Liver (tissue), 9 donors: ENCODE results near the gene ADGRD1. TPM values are rescaled to one million over a fixed set of nuclear protein-coding genes. Genes with fewer than 3 reads are reported as not detected.

Experiments
- DNase-seq: peaks from one replicate; pipeline ENCODE4 v3.0.0-alpha.2; 2017; ENCODE audit warnings: low spot score
- H3K27ac ChIP-seq, 2 donors: one replicate each; pipeline ENCODE4 v1.7.0; 2013; ENCODE audit warnings: inconsistent platforms in 2 of 2, low read length in 2 of 2, control low read depth in 1 of 2, low read depth in 1 of 2, mild to moderate bottlenecking in 1 of 2
- H3K27me3 ChIP-seq, 4 donors: one replicate each; pipeline versions ENCODE4 v1.6.1 to v1.7.0; 2013; ENCODE audit warnings: low read length in 3 of 4, inconsistent platforms in 1 of 4, mild to moderate bottlenecking in 1 of 4, moderate library complexity in 1 of 4; ENCODE audit not compliant: control insufficient read depth in 4 of 4, insufficient read depth in 4 of 4
- H3K36me3 ChIP-seq, 4 donors: one replicate each; pipeline versions ENCODE4 v1.6.1 to v1.7.0; 2013; ENCODE audit warnings: low read length in 3 of 4, mild to moderate bottlenecking in 3 of 4, low read depth in 1 of 4, moderate library complexity in 1 of 4; ENCODE audit not compliant: control insufficient read depth in 4 of 4, insufficient read depth in 3 of 4
- H3K4me1 ChIP-seq, 4 donors: one replicate each; pipeline versions ENCODE4 v1.6.1 to v1.7.0; 2013; ENCODE audit warnings: low read length in 3 of 4, mild to moderate bottlenecking in 3 of 4, moderate library complexity in 1 of 4; ENCODE audit not compliant: control insufficient read depth in 4 of 4, insufficient read depth in 4 of 4
- H3K4me3 ChIP-seq, 3 donors: one replicate each; pipeline versions ENCODE4 v1.6.1 to v1.7.0; 2013; ENCODE audit warnings: low read length in 3 of 3, control low read depth in 1 of 3, low read depth in 1 of 3, mild to moderate bottlenecking in 1 of 3
- H3K9ac ChIP-seq, 2 donors: one replicate each; pipeline ENCODE4 v1.7.0; 2013; ENCODE audit warnings: low read length in 2 of 2, mild to moderate bottlenecking in 2 of 2, moderate library complexity in 2 of 2, control low read depth in 1 of 2, low read depth in 1 of 2
- H3K9me3 ChIP-seq, 4 donors: one replicate each; pipeline versions ENCODE4 v1.6.1 to v1.7.0; 2013; ENCODE audit warnings: low read length in 3 of 4; ENCODE audit not compliant: control insufficient read depth in 4 of 4
- EGR1 ChIP-seq, 2 donors: IDR thresholded peaks; 2 replicates each; pipeline ENCODE4 v1.6.1; 2016 to 2018; ENCODE audit warnings: antibody characterized with exemption in 2 of 2, low read depth in 2 of 2
- FOXA1 ChIP-seq: IDR thresholded peaks from 2 replicates; pipeline ENCODE4 v1.6.1; 2016; ENCODE audit warnings: antibody characterized with exemption
- FOXA2 ChIP-seq: IDR thresholded peaks from 2 replicates; pipeline ENCODE4 v1.6.1; 2016; ENCODE audit warnings: antibody characterized with exemption
- GABPA ChIP-seq, 2 donors: IDR thresholded peaks in 1 of 2; conservative IDR thresholded peaks in 1 of 2; 2 replicates each; pipeline ENCODE4 v1.6.1; 2016; ENCODE audit warnings: antibody characterized with exemption in 2 of 2, mild to moderate bottlenecking in 1 of 2, moderate library complexity in 1 of 2
- HNF4A ChIP-seq, 2 donors: conservative IDR thresholded peaks; 2 replicates each; pipeline ENCODE4 v1.6.1; 2016; ENCODE audit warnings: antibody characterized with exemption in 2 of 2, mild to moderate bottlenecking in 2 of 2
- HNF4G ChIP-seq: IDR thresholded peaks from 2 replicates; pipeline ENCODE4 v1.6.1; 2016; ENCODE audit warnings: antibody characterized with exemption
- JUND ChIP-seq, 2 donors: IDR thresholded peaks; 2 replicates each; pipeline ENCODE4 v1.6.1; 2016; ENCODE audit warnings: antibody characterized with exemption in 2 of 2
- NR2F2 ChIP-seq: IDR thresholded peaks from 2 replicates; pipeline ENCODE4 v1.6.1; 2016; ENCODE audit warnings: antibody characterized with exemption
- RAD21 ChIP-seq, 2 donors: IDR thresholded peaks; 2 replicates each; pipeline ENCODE4 v1.6.1; 2016; ENCODE audit warnings: antibody characterized with exemption in 2 of 2, mild to moderate bottlenecking in 2 of 2
- RXRA ChIP-seq, 2 donors: IDR thresholded peaks; 2 replicates each; pipeline ENCODE4 v1.6.1; 2017 to 2018; ENCODE audit warnings: antibody characterized with exemption in 2 of 2, mild to moderate bottlenecking in 1 of 2
- SP1 ChIP-seq: IDR thresholded peaks from 2 replicates; pipeline ENCODE4 v1.6.1; 2018; ENCODE audit warnings: antibody characterized with exemption, mild to moderate bottlenecking
- TAF1 ChIP-seq: conservative IDR thresholded peaks from 2 replicates; pipeline ENCODE4 v1.6.1; 2016; ENCODE audit warnings: antibody characterized with exemption, mild to moderate bottlenecking
- YY1 ChIP-seq: IDR thresholded peaks from 2 replicates; pipeline ENCODE4 v1.6.1; 2016; ENCODE audit warnings: antibody characterized with exemption, mild to moderate bottlenecking
- WGBS: extraction: QIAGEN DNeasy Blood & Tissue Kit; methylation state at CpG from one replicate; pipeline ENCODE4 v1.1.7; 2013; 5-methylcytosine and 5-hydroxymethylcytosine counted together
- polyA plus RNA-seq, 2 donors: library from polyadenylated mRNA; stranded (reverse) in 1 of 2; unstranded in 1 of 2; fragments of 200-250 nt in 1 of 2; fragments of >200 nt in 1 of 2; fragmentation: Nextera tagmentation in 1 of 2; extraction: Ambion mirVana in 1 of 2; gene quantifications; one replicate each; pipeline versions ENCODE4 v1.2.1 to v1.2.3, GENCODE V29; 2013 to 2015
- total RNA-seq, 2 donors: library from RNA; depleted of rRNA; stranded (reverse); fragments of >200 nt; gene quantifications; one replicate each; pipeline ENCODE4 v1.2.3, GENCODE V29; 2014
- TF ChIP-seq, protein P1 (sequence below): IDR thresholded peaks from 2 replicates; pipeline ENCODE4 v1.6.1; 2016; ENCODE audit warnings: antibody characterized with exemption
- TF ChIP-seq, protein P2 (sequence below): fragments of 150-350 bp; IDR thresholded peaks from 2 replicates; pipeline ENCODE4 v1.5.1; 2017; ENCODE audit warnings: improper control_type of control experiment, low read depth, low read length; ENCODE audit not compliant: missing input control
- TF ChIP-seq, protein P3 (sequence below): IDR thresholded peaks from 2 replicates; pipeline ENCODE4 v1.6.1; 2016; ENCODE audit warnings: antibody characterized with exemption, mild to moderate bottlenecking
- TF ChIP-seq, protein P4 (sequence below): IDR thresholded peaks from 2 replicates; pipeline ENCODE4 v1.6.1; 2016; ENCODE audit warnings: antibody characterized with exemption
- TF ChIP-seq, protein P5 (sequence below): IDR thresholded peaks from 2 replicates; pipeline ENCODE4 v1.6.1; 2016; ENCODE audit warnings: antibody characterized with exemption
- donor health status: healthy.
- donor health status: healthy.
- donor health status: healthy.
- donor health status: healthy.
- donor health status: healthy.

The ADGRD1 gene
- total and polyA plus RNA-seq, 4 donors: 2.7 to 7.1 (median 4.6) TPM

DNA sequence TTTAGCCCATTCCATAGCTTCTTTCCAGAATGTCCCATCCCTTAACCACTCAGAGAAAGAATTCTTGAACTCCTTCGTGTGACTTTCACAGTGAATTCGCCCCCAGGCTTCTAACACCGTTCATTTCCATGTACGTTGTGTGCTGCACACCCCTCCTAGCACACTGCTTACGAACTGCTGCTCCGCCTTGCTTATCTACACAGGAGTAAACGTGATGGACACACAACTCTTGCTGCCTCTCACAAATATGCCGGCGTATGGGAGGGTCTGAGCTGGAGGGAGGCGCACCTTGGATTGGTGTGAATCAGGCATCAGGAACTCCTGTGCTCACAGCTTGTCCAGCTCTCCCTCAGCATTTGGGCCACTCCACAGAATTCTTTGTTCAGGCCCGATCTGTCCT is 3.9 kb upstream of the ADGRD1 start:
- TF ChIP-seq JUND (IDR thresholded peaks at IDR 0.05): no peak
- no peak for TF ChIP-seq HNF4A (conservative IDR thresholded peaks at IDR 0.05)
- no peak for TF ChIP-seq TAF1
- TF ChIP-seq, protein P1, sequence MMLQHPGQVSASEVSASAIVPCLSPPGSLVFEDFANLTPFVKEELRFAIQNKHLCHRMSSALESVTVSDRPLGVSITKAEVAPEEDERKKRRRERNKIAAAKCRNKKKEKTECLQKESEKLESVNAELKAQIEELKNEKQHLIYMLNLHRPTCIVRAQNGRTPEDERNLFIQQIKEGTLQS: no peak
- no peak for TF ChIP-seq FOXA2
- TF ChIP-seq, protein P2, sequence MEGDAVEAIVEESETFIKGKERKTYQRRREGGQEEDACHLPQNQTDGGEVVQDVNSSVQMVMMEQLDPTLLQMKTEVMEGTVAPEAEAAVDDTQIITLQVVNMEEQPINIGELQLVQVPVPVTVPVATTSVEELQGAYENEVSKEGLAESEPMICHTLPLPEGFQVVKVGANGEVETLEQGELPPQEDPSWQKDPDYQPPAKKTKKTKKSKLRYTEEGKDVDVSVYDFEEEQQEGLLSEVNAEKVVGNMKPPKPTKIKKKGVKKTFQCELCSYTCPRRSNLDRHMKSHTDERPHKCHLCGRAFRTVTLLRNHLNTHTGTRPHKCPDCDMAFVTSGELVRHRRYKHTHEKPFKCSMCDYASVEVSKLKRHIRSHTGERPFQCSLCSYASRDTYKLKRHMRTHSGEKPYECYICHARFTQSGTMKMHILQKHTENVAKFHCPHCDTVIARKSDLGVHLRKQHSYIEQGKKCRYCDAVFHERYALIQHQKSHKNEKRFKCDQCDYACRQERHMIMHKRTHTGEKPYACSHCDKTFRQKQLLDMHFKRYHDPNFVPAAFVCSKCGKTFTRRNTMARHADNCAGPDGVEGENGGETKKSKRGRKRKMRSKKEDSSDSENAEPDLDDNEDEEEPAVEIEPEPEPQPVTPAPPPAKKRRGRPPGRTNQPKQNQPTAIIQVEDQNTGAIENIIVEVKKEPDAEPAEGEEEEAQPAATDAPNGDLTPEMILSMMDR: no peak
- TF ChIP-seq, protein P3, sequence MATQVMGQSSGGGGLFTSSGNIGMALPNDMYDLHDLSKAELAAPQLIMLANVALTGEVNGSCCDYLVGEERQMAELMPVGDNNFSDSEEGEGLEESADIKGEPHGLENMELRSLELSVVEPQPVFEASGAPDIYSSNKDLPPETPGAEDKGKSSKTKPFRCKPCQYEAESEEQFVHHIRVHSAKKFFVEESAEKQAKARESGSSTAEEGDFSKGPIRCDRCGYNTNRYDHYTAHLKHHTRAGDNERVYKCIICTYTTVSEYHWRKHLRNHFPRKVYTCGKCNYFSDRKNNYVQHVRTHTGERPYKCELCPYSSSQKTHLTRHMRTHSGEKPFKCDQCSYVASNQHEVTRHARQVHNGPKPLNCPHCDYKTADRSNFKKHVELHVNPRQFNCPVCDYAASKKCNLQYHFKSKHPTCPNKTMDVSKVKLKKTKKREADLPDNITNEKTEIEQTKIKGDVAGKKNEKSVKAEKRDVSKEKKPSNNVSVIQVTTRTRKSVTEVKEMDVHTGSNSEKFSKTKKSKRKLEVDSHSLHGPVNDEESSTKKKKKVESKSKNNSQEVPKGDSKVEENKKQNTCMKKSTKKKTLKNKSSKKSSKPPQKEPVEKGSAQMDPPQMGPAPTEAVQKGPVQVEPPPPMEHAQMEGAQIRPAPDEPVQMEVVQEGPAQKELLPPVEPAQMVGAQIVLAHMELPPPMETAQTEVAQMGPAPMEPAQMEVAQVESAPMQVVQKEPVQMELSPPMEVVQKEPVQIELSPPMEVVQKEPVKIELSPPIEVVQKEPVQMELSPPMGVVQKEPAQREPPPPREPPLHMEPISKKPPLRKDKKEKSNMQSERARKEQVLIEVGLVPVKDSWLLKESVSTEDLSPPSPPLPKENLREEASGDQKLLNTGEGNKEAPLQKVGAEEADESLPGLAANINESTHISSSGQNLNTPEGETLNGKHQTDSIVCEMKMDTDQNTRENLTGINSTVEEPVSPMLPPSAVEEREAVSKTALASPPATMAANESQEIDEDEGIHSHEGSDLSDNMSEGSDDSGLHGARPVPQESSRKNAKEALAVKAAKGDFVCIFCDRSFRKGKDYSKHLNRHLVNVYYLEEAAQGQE: no peak
- TF ChIP-seq, protein P4, sequence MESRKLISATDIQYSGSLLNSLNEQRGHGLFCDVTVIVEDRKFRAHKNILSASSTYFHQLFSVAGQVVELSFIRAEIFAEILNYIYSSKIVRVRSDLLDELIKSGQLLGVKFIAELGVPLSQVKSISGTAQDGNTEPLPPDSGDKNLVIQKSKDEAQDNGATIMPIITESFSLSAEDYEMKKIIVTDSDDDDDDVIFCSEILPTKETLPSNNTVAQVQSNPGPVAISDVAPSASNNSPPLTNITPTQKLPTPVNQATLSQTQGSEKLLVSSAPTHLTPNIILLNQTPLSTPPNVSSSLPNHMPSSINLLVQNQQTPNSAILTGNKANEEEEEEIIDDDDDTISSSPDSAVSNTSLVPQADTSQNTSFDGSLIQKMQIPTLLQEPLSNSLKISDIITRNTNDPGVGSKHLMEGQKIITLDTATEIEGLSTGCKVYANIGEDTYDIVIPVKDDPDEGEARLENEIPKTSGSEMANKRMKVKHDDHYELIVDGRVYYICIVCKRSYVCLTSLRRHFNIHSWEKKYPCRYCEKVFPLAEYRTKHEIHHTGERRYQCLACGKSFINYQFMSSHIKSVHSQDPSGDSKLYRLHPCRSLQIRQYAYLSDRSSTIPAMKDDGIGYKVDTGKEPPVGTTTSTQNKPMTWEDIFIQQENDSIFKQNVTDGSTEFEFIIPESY: no peak
- TF ChIP-seq, protein P5, sequence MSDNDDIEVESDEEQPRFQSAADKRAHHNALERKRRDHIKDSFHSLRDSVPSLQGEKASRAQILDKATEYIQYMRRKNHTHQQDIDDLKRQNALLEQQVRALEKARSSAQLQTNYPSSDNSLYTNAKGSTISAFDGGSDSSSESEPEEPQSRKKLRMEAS: no peak
- TF ChIP-seq HNF4G: no peak
- no peak for TF ChIP-seq SP1
- TF ChIP-seq RXRA (IDR thresholded peaks at IDR 0.05): no peak
- TF ChIP-seq RAD21 (IDR thresholded peaks at IDR 0.05): no peak
- TF ChIP-seq NR2F2: no peak
- no peak for TF ChIP-seq YY1
- no peak for TF ChIP-seq FOXA1
- no peak for TF ChIP-seq GABPA (IDR thresholded peaks at IDR 0.05 in 1 of 2, conservative IDR thresholded peaks at IDR 0.05 in 1 of 2)
- TF ChIP-seq EGR1 (IDR thresholded peaks at IDR 0.05; ENCODE audit: low read depth in 2 of 2): no peak
- Histone ChIP-seq H3K27ac (no peak overlapping the region), H3K4me3 (no peak overlapping the region), H3K4me1 (peaks cover 3 to 12% (median 8%) of the 10 kb centered on the region in 4 donors), H3K27me3 (no peaks in the 10 kb centered on the region), H3K9ac (no peak overlapping the region), H3K36me3 (no peaks in the 10 kb centered on the region), H3K9me3 (peaks cover 0 to 3% (median 0%) of the 10 kb centered on the region in 4 donors)
- 92% methylated on average over 11 of the region's 11 CpGs for WGBS
- DNase-seq: no peak
